Bronchial epithelial cell (primary cell): Measurements from ENCODE around the gene PHACTR1. TPM values are rescaled to one million over a fixed set of nuclear protein-coding genes. Genes with fewer than 3 reads are reported as not detected.

ENCODE experiments used
- DNase-seq: peaks from one replicate; pipeline ENCODE4 v3.0.0-alpha.2; 2010; ENCODE audit warnings: low read depth
- FAIRE-seq: peaks from 2 replicates; lab custom pipeline; 2011; peaks lifted over from hg19 to GRCh38; lab: Jason Lieb, UNC
- H3K27me3 ChIP-seq: 2 replicates; pipeline ENCODE4 v1.5.1; 2011; ENCODE audit warnings: low read length; ENCODE audit not compliant: control insufficient read depth, insufficient read depth
- H3K36me3 ChIP-seq: 2 replicates; pipeline ENCODE4 v1.5.1; 2011; ENCODE audit warnings: low read length; ENCODE audit not compliant: control insufficient read depth, insufficient read depth
- H3K4me3 ChIP-seq: 2 replicates; pipeline ENCODE4 v1.5.1; 2011; ENCODE audit warnings: mild to moderate bottlenecking, low read depth, low read length, control low read depth
- CTCF ChIP-seq: IDR thresholded peaks from 2 replicates; pipeline ENCODE4 v1.5.1; 2011; ENCODE audit warnings: mild to moderate bottlenecking, moderate library complexity, low read length, control low read depth, inconsistent platforms; ENCODE audit not compliant: insufficient read depth, severe bottlenecking
- total RNA-seq: library from RNA; depleted of rRNA; stranded (reverse); fragments of >200 nt; gene quantifications from 2 replicates; pipeline ENCODE4 v1.2.1, GENCODE V29; 2014

The PHACTR1 gene
- total RNA-seq, 1 donor from 2014 or later, result under 0.01 TPM

- DNase-seq (no peak), FAIRE-seq (no peak)
- TF ChIP-seq CTCF, result no peak
- no peaks in the 10 kb centered on the region for H3K27me3 ChIP-seq
- no peaks in the 10 kb centered on the region for H3K36me3 ChIP-seq
- no peak overlapping the region for H3K4me3 ChIP-seq
These were observed 342.5 kb downstream of the PHACTR1 start for GRCh38 chr6:13059026-13059425.

GRCh38 chr6:13063300-13063918 lies 346.8 kb downstream of the PHACTR1 start:
- H3K36me3 ChIP-seq, result no peaks in the 10 kb centered on the region
- no peaks in the 10 kb centered on the region for H3K27me3 ChIP-seq
- no peak for TF ChIP-seq CTCF
- H3K4me3 ChIP-seq, result no peak overlapping the region
- no peak for FAIRE-seq
- DNase-seq, result no peak

GRCh38 chr6:13065581-13065980 lies 349.0 kb downstream of the PHACTR1 start:
- H3K36me3 ChIP-seq, result no peaks in the 10 kb centered on the region
- no peak overlapping the region for H3K4me3 ChIP-seq
- FAIRE-seq, result no peak
- no peak for TF ChIP-seq CTCF
- DNase-seq, result no peak
- no peaks in the 10 kb centered on the region for H3K27me3 ChIP-seq

DNA sequence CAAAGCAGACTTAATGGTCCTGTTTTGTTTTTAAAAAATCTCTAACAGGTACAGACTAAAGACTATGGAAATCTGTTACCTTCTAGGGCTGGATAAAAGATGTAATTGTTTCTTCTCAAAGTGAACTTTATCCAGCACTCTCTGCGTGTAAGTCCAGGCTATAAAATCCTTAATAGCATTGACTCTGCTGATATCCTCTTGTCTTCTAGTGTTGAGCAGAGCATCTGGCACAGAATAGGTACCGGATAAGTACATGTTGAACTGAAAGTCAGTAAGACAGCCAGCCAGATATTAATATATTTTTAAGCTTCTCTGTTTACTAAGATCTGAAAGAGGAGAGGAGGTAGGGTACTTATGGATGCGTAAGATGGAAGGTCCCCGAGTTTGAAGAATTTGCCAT lies 349.5 kb downstream of the PHACTR1 start:
- no peak overlapping the region for H3K4me3 ChIP-seq
- H3K27me3 ChIP-seq, result no peaks in the 10 kb centered on the region
- DNase-seq (no peak), FAIRE-seq (no peak)
- H3K36me3 ChIP-seq, result no peaks in the 10 kb centered on the region
- no peak for TF ChIP-seq CTCF

DNA sequence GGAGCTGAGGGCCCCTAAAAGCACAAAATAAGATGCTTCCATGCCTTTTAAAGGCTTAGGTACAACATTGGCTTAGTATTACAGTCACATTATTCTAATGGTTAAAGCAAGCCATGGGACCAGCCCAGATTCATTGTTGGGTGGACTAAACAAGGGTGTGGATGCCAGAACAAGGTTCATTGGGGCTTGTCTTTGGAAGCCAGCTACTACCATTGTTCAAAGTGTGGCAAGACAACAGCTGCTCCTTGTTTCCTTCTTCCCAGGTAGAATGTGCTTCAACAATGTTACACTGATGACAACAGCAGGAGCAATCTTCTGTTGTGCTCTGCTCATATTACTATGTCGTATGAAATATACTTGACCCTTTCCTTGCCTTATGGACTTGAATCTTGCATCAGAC lies 350.3 kb downstream of the PHACTR1 start:
- Histone ChIP-seq H3K4me3 (no peak overlapping the region), H3K36me3 (no peaks in the 10 kb centered on the region), H3K27me3 (no peaks in the 10 kb centered on the region)
- DNase-seq (no peak), FAIRE-seq (no peak)
- no peak for TF ChIP-seq CTCF
